Parathyroid adenoma (tissue), 2 donors: Measurements from ENCODE around the gene SMG6.
"Not testable (repeated sequence)": the region's sequence is repeated elsewhere in the genome, so short reads cannot be mapped to it uniquely, and the experiment has no call there.

Experiments used
- H2AFZ ChIP-seq: fragments of 300-600 bp; sonication (generic); one replicate; pipeline ENCODE4 v1.7.0; 2017; ENCODE audit warnings: antibody characterized with exemption, mild to moderate bottlenecking
- H3K27ac ChIP-seq: fragments of 300-600 bp; sonication (generic); one replicate; pipeline ENCODE4 v1.7.0; 2017
- H3K27me3 ChIP-seq: fragments of 300-600 bp; sonication (generic); one replicate; pipeline ENCODE4 v1.7.0; 2017; ENCODE audit warnings: low read length; ENCODE audit not compliant: control insufficient read depth, insufficient read depth
- H3K36me3 ChIP-seq: fragments of 300-600 bp; sonication (generic); one replicate; pipeline ENCODE4 v1.7.0; 2017; ENCODE audit warnings: low read length; ENCODE audit not compliant: control insufficient read depth, insufficient read depth
- H3K4me1 ChIP-seq: fragments of 300-600 bp; sonication (generic); one replicate; pipeline ENCODE4 v1.7.0; 2017; ENCODE audit warnings: control low read depth
- H3K4me2 ChIP-seq: fragments of 300-600 bp; sonication (generic); one replicate; pipeline ENCODE4 v1.7.0; 2017; ENCODE audit warnings: low read length
- H3K4me3 ChIP-seq: fragments of 300-600 bp; sonication (generic); one replicate; pipeline ENCODE4 v1.7.0; 2017; ENCODE audit warnings: low read depth, low read length
- H3K79me2 ChIP-seq: fragments of 300-600 bp; sonication (generic); one replicate; pipeline ENCODE4 v1.7.0; 2017; ENCODE audit warnings: control low read depth
- H3K9ac ChIP-seq: fragments of 300-600 bp; sonication (generic); one replicate; pipeline ENCODE4 v1.7.0; 2017; ENCODE audit warnings: mild to moderate bottlenecking
- H3K9me3 ChIP-seq: fragments of 300-600 bp; sonication (generic); one replicate; pipeline ENCODE4 v1.7.0; 2017; ENCODE audit warnings: low read length; ENCODE audit not compliant: control insufficient read depth
- TF ChIP-seq, protein P1 (sequence below): fragments of 300-600 bp; sonication (generic); IDR thresholded peaks from one replicate; pipeline ENCODE4 v1.7.0; 2017; ENCODE audit warnings: antibody characterized with exemption, mild to moderate bottlenecking
- donor health status: primary hyperparathyroidism.

SMG6 gene

DNA sequence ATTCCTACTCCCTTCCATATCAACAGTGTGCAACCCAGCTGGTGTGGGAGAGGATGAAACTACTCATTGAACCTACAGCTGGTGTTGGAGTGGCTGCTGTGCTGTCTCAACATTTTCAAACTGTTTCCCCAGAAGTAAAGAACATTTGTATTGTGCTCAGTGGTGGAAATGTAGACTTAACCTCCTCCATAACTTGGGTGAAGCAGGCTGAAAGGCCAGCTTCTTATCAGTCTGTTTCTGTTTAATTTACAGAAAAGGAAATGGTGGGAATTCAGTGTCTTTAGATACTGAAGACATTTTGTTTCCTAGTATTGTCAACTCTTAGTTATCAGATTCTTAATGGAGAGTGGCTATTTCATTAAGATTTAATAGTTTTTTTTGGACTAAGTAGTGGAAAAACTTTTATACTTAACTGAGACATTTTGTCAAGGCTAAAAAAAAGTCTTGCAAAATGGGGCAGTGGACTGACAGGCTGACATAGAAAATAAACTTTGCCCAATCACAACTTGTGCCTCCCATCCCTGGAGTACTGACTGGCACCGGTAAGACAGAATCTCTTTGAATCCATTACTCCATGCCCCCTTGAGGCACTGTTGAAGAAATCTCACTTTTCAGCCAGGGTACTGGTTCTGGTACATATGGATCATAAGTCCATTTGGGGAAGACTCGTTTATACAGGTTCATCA lies 20.2 kb upstream of the SMG6 start:
- Histone ChIP-seq H3K4me1 (no peaks in the 10 kb centered on the region), H3K4me3 (no peak overlapping the region), H3K27ac (no peak overlapping the region), H3K79me2 (no peaks in the 10 kb centered on the region), H3K9ac (no peak overlapping the region), H2AFZ (no peak overlapping the region), H3K9me3 (no peaks in the 10 kb centered on the region), H3K27me3 (no peaks in the 10 kb centered on the region), H3K4me2 (no peak overlapping the region), H3K36me3 (no peaks in the 10 kb centered on the region)
- TF ChIP-seq, protein P1, sequence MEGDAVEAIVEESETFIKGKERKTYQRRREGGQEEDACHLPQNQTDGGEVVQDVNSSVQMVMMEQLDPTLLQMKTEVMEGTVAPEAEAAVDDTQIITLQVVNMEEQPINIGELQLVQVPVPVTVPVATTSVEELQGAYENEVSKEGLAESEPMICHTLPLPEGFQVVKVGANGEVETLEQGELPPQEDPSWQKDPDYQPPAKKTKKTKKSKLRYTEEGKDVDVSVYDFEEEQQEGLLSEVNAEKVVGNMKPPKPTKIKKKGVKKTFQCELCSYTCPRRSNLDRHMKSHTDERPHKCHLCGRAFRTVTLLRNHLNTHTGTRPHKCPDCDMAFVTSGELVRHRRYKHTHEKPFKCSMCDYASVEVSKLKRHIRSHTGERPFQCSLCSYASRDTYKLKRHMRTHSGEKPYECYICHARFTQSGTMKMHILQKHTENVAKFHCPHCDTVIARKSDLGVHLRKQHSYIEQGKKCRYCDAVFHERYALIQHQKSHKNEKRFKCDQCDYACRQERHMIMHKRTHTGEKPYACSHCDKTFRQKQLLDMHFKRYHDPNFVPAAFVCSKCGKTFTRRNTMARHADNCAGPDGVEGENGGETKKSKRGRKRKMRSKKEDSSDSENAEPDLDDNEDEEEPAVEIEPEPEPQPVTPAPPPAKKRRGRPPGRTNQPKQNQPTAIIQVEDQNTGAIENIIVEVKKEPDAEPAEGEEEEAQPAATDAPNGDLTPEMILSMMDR = no peak

DNA sequence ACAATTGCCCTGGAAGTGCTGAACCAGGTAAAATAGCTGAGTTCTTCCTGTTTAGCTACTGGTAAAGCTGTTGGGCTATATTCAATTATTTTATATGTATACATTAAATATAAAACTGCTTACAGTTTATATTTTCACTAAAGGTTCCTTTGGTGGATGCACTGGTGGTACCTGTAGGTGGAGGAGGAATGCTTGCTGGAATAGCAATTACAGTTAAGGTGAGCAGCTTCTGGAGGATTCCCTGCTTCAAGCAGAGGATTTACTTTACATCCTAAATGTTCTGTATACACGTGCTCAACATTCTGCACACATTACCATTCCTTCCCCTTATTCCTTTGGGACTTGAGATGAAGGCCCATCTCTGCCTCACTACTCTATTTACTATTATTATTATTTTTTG lies 17.8 kb upstream of the SMG6 start:
- TF ChIP-seq, protein P1 = no peak
- Histone ChIP-seq H3K27ac (no peak overlapping the region), H3K4me2 (no peak overlapping the region), H3K9me3 (no peaks in the 10 kb centered on the region), H3K79me2 (no peaks in the 10 kb centered on the region), H3K9ac (no peak overlapping the region), H2AFZ (no peak overlapping the region), H3K27me3 (no peaks in the 10 kb centered on the region), H3K36me3 (no peaks in the 10 kb centered on the region), H3K4me1 (no peaks in the 10 kb centered on the region), H3K4me3 (no peak overlapping the region)

DNA sequence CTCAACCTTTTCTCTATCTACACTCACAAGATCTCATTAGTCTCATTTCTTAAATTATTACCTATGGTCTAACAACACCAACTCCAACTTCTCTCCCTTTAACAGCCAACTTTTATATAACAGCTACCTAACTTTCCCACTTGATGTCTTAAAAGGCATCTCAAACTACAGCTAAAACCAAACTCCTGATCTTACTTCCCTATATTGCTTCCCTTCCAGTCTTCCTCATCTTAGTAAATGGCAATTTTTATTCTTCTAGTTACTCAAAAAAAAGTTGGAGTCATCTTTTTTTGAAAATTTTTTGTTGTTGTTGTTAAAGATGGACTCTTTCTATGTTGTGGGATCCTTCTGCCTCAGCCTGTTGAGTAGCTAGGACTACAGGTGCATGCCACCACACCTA lies 15.5 kb upstream of the SMG6 start:
- TF ChIP-seq, protein P1 = no peak
- H3K36me3 ChIP-seq = no peaks in the 10 kb centered on the region

DNA sequence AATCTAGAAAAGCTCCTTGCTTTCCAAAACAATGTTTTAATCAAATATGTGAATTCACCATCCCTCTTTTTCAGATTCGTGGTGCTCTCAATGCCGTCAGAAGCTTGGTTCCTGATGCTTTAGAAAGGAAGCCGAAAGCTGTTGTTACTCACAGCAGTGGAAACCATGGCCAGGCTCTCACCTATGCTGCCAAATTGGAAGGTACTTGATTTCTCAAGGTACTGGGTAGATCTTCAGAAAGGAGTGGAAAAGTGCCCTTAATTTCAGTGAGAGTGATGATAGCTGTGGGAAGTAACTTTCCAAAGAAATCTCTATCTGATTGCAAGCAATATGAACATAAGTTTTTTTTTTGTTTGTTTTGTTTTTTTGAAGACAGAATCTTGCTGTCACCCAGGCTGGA lies 14.2 kb upstream of the SMG6 start:
- Histone ChIP-seq H3K27ac (no peak overlapping the region), H3K36me3 (no peaks in the 10 kb centered on the region), H3K79me2 (no peaks in the 10 kb centered on the region), H2AFZ (no peak overlapping the region), H3K4me3 (no peak overlapping the region), H3K9ac (no peak overlapping the region), H3K4me1 (no peaks in the 10 kb centered on the region), H3K9me3 (no peaks in the 10 kb centered on the region), H3K4me2 (no peak overlapping the region), H3K27me3 (no peaks in the 10 kb centered on the region)
- TF ChIP-seq, protein P1 = no peak

More for the DNA sequence above, 15.5 kb upstream of the SMG6 start:
- H3K4me1 ChIP-seq = no peaks in the 10 kb centered on the region
- H3K27me3 ChIP-seq = no peaks in the 10 kb centered on the region
- H3K27ac ChIP-seq = no peak overlapping the region
- H2AFZ ChIP-seq = no peak overlapping the region
- H3K4me3 ChIP-seq = no peak overlapping the region
- no peaks in the 10 kb centered on the region for H3K9me3 ChIP-seq
- no peak overlapping the region for H3K9ac ChIP-seq
- H3K79me2 ChIP-seq = no peaks in the 10 kb centered on the region
- no peak overlapping the region for H3K4me2 ChIP-seq

DNA sequence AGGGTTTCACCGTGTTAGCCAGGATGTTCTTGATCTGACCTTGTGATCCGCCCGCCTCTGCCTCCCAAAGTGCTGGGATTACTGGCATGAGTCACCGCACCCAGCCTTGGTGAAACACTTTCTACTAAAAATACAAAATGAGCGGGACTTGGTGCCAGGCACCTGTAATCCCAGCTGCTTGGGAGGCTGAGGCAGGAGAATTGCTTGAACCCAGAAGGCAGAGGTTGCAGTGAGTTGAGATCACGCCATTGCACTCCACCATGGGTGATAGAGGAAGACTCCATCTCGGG lies 13.3 kb upstream of the SMG6 start:
- H3K27me3 ChIP-seq, H3K27ac ChIP-seq, H3K9me3 ChIP-seq, H3K79me2 ChIP-seq, H2AFZ ChIP-seq, H3K9ac ChIP-seq, H3K36me3 ChIP-seq, H3K4me3 ChIP-seq, H3K4me2 ChIP-seq, H3K4me1 ChIP-seq: not testable (repeated sequence)
